CD4-positive, alpha-beta T cell (primary cell): ENCODE results near the gene HIC1. TPM values are rescaled to one million over a fixed set of nuclear protein-coding genes. Genes with fewer than 3 reads are reported as not detected.

Experiments
- ATAC-seq: fragments of 200-7000 bp; cut with Tn5 transposase; one replicate; pipeline ENCODE4 v1.10.0; 2022; ENCODE audit warnings: mild to moderate bottlenecking; ENCODE audit not compliant: poor library complexity
- CTCF ChIA-PET: fragments of 350-600 bp; sonication (Branson Sonifier 250); formaldehyde crosslinking; loops from one replicate; lab custom pipeline; 2021; ENCODE audit warnings: antibody characterized with exemption, inconsistent platforms; lab: Charles Lee
- POLR2A ChIA-PET: fragments of 350-600 bp; sonication (Branson Sonifier 250); formaldehyde crosslinking; loops from one replicate; lab custom pipeline; 2021; ENCODE audit warnings: antibody characterized with exemption, inconsistent platforms; lab: Charles Lee
- DNase-seq, 14 experiments: peaks; one replicate each; pipeline ENCODE4 v3.0.0-alpha.2; 2013 to 2020; ENCODE audit warnings: mixed read lengths in 2 of 14
- H3K27ac ChIP-seq, 2 donors: one replicate each; pipeline versions ENCODE4 v1.5.1 to v1.7.0; 2013; ENCODE audit warnings: low read length in 2 of 2, low read depth in 1 of 2, mild to moderate bottlenecking in 1 of 2
- H3K27me3 ChIP-seq, 2 experiments: 1 replicate in 1 of 2; 2 replicates in 1 of 2; pipeline versions ENCODE4 v1.6.1 to v1.7.0; 2013; ENCODE audit warnings: low read length in 2 of 2, control low read depth in 1 of 2, mild to moderate bottlenecking in 1 of 2, moderate library complexity in 1 of 2; ENCODE audit not compliant: insufficient read depth in 2 of 2, control insufficient read depth in 1 of 2
- H3K36me3 ChIP-seq: one replicate; pipeline ENCODE4 v1.6.1; 2013; ENCODE audit warnings: low read length, control low read depth; ENCODE audit not compliant: insufficient read depth
- H3K4me1 ChIP-seq: one replicate; pipeline ENCODE4 v1.6.1; 2013; ENCODE audit warnings: low read length, control low read depth; ENCODE audit not compliant: insufficient read depth
- H3K4me3 ChIP-seq: one replicate; pipeline ENCODE4 v1.5.1; 2013; ENCODE audit warnings: mild to moderate bottlenecking, low read length, moderate library complexity
- H3K9me3 ChIP-seq, 2 experiments: 1 replicate in 1 of 2; 2 replicates in 1 of 2; pipeline versions ENCODE4 v1.6.1 to v1.7.0; 2013; ENCODE audit warnings: low read length in 2 of 2, mild to moderate bottlenecking in 2 of 2, control low read depth in 1 of 2, moderate library complexity in 1 of 2; ENCODE audit not compliant: control insufficient read depth in 1 of 2, insufficient read depth in 1 of 2
- H3K27ac Mint-ChIP-seq: one replicate; pipeline ENCODE4 v1.8.0; 2020; ENCODE audit warnings: mixed read lengths
- H3K27me3 Mint-ChIP-seq: one replicate; pipeline ENCODE4 v1.8.0; 2021; ENCODE audit warnings: mixed read lengths
- H3K36me3 Mint-ChIP-seq: one replicate; pipeline ENCODE4 v1.8.0; 2021; ENCODE audit warnings: low read depth, mixed read lengths
- H3K4me1 Mint-ChIP-seq: one replicate; pipeline ENCODE4 v1.8.0; 2021; ENCODE audit warnings: low read depth, mixed read lengths
- H3K4me3 Mint-ChIP-seq: one replicate; pipeline ENCODE4 v1.8.0; 2020; ENCODE audit warnings: mild to moderate bottlenecking, mixed read lengths
- H3K9me3 Mint-ChIP-seq: one replicate; pipeline ENCODE4 v1.8.0; 2020; ENCODE audit warnings: mixed read lengths
- CTCF ChIP-seq: fragments of 200-600 bp; IDR thresholded peaks from one replicate; pipeline ENCODE4 v1.8.0; 2022; ENCODE audit warnings: antibody characterized with exemption, mild to moderate bottlenecking
- intact Hi-C, 2 experiments: fragments of 100-400 bp; cut with DNase I in 1 of 2; cut with micrococcal nuclease in 1 of 2; formaldehyde crosslinking; loops; one replicate each; pipeline versions ENCODE4 v1.15.1 to v1.9.0; 2023 to 2025; cut with DNase I, micrococcal nuclease
- total RNA-seq, 174 experiments: library from RNA in 2 of 174; stranded (reverse) in 2 of 174; gene quantifications; one replicate each; pipeline ENCODE4 v1.2.3 and lab custom pipeline; 2021 to 2026

Gene HIC1
- total RNA-seq, 2 experiments from 2014 or later: 2.4 to 3.0 TPM

DNA sequence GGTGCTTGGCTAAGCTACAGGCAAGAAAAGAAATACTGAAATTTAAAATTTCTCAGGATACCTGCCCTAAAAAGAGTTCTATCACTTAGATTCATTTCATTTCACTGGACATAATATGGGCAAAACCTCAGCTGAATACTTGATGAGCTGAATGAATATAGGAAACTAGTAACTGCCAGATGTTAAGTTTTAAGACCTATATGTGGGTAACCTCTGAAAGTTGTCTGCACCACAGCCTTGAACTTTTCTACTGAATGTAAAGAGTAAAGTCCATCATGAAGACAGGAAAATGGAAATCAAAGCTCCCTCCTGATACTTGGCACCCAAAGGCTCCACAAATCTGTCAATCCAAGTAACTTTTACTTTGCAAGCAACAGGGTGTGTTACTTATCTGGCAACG lies 50.8 kb downstream of the HIC1 start:
- POLR2A ChIA-PET: no interaction called here
- no peak overlapping the region for H3K4me3 Mint-ChIP-seq
- Histone ChIP-seq H3K27me3 (no peaks in the 10 kb centered on the region), H3K27ac (no peak overlapping the region), H3K36me3 (peaks cover 6% of the 10 kb centered on the region), H3K4me1 (peaks cover 13% of the 10 kb centered on the region), H3K9me3 (no peaks in the 10 kb centered on the region), H3K4me3 (no peak overlapping the region)
- no peak for TF ChIP-seq CTCF
- H3K36me3 Mint-ChIP-seq: peaks cover 13% of the 10 kb centered on the region
- H3K9me3 Mint-ChIP-seq: no peaks in the 10 kb centered on the region
- intact Hi-C loops: no loop called here
- no peaks in the 10 kb centered on the region for H3K27me3 Mint-ChIP-seq
- CTCF ChIA-PET: no interaction called here
- DNase-seq (no peak), ATAC-seq (no peak)
- H3K4me1 Mint-ChIP-seq: peaks cover 27% of the 10 kb centered on the region
- no peak overlapping the region for H3K27ac Mint-ChIP-seq

DNA sequence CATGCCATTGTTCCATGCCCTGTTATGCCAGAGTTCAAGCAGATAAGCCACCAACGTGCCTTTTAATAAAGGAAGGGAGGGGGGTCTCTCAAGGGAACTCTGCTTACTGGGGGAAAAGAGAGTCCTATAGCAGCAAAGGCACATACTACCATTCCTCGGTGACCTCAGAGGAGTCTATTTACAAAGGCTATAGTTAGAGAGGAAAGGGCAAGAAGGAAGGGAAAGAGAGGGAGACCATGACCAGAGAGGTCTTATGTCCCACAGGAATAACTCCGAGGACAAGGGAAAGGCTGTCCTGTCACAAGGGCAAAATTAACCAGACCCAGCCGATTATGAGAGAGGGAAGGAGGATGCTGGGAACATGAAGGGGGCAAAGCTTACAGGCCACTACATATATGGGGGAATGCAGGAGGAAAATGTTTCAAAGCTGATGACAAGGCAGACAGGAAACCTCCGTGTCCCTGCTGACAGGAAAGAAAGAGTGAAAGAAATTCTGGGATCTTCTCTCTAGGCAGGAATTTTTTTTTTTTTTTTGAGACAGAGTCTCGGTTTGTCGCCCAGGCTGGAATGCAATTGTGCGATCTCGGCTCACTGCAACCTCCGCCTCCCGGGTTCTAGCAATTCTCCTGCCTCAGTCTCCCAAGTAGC lies 51.5 kb downstream of the HIC1 start:
- Mint-ChIP-seq H3K9me3 (no peaks in the 10 kb centered on the region), H3K27ac (no peak overlapping the region)
- DNase-seq: no peak

DNA sequence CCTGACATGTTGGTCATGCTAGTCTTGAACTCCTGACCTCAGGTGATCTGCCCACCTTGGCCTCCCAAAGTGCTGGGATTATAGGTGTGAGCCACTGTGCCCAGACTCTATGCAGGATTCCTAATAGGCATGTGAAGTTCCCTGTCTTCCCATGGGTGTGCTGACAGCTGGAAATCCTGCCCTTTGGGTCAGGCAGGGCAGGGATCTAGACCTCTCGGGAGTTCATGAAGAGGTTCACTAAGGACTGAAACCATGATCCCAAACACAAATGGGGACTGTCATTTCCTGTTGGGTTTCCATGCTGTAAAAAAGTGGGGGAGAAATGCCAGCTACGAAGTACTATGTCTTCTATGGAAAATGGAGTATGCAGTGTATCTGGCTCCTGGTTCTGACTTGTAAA lies 52.1 kb downstream of the HIC1 start:
- Mint-ChIP-seq H3K4me1 (peaks cover 15% of the 10 kb centered on the region), H3K9me3 (no peaks in the 10 kb centered on the region), H3K4me3 (no peak overlapping the region), H3K36me3 (peaks cover 13% of the 10 kb centered on the region), H3K27me3 (no peaks in the 10 kb centered on the region), H3K27ac (no peak overlapping the region)
- ATAC-seq (no peak), DNase-seq (no peak)
- H3K27me3 ChIP-seq: no peaks in the 10 kb centered on the region
- H3K4me3 ChIP-seq: no peak overlapping the region
- TF ChIP-seq CTCF: no peak
- ChIA-PET CTCF (no interaction called here), POLR2A (no interaction called here)
- peaks cover 5% of the 10 kb centered on the region for H3K4me1 ChIP-seq
- H3K27ac ChIP-seq: no peak overlapping the region
- no peaks in the 10 kb centered on the region for H3K9me3 ChIP-seq
- H3K36me3 ChIP-seq: peaks cover 9% of the 10 kb centered on the region
- intact Hi-C loops: no loop called here

More for the DNA sequence above, 51.5 kb downstream of the HIC1 start:
- Histone ChIP-seq H3K9me3 (no peaks in the 10 kb centered on the region), H3K27me3 (no peaks in the 10 kb centered on the region), H3K27ac (no peak overlapping the region), H3K4me1 (peaks cover 12% of the 10 kb centered on the region), H3K36me3 (peaks cover 9% of the 10 kb centered on the region), H3K4me3 (no peak overlapping the region)
- no peak for ATAC-seq
- H3K4me1 Mint-ChIP-seq: peaks cover 21% of the 10 kb centered on the region
- POLR2A ChIA-PET: no interaction called here
- no peak for TF ChIP-seq CTCF
- H3K4me3 Mint-ChIP-seq: no peak overlapping the region
- CTCF ChIA-PET: no interaction called here
- intact Hi-C loops: no loop called here
- peaks cover 13% of the 10 kb centered on the region for H3K36me3 Mint-ChIP-seq
- H3K27me3 Mint-ChIP-seq: no peaks in the 10 kb centered on the region
